Kidney (tissue), 14 donors: ENCODE measurements around the gene RPS21. TPM values are rescaled to one million over a fixed set of nuclear protein-coding genes. Genes with fewer than 3 reads are reported as not detected.

Experiments used
- DNase-seq, 5 donors: peaks; one replicate each; pipeline ENCODE4 v3.0.0-alpha.2; 2013 to 2020
- FAIRE-seq: peaks from 2 replicates; lab custom pipeline; 2012; peaks lifted over from hg19 to GRCh38; lab: Jason Lieb, UNC
- H3K27ac ChIP-seq, 2 donors: one replicate each; pipeline ENCODE4 v1.7.0; 2013; ENCODE audit warnings: low read depth in 2 of 2, low read length in 2 of 2, inconsistent platforms in 1 of 2
- H3K27me3 ChIP-seq: one replicate; pipeline ENCODE4 v1.7.1; 2013; ENCODE audit warnings: low read length, inconsistent platforms; ENCODE audit not compliant: control insufficient read depth, insufficient read depth
- H3K36me3 ChIP-seq, 3 donors: one replicate each; pipeline versions ENCODE4 v1.7.0 to v1.7.1; 2013; ENCODE audit warnings: low read length in 3 of 3, control low read depth in 1 of 3, inconsistent platforms in 1 of 3; ENCODE audit not compliant: insufficient read depth in 3 of 3, control insufficient read depth in 2 of 3
- H3K4me1 ChIP-seq, 3 donors: one replicate each; pipeline versions ENCODE4 v1.7.0 to v1.7.1; 2013; ENCODE audit warnings: low read length in 3 of 3, inconsistent platforms in 1 of 3, low read depth in 1 of 3; ENCODE audit not compliant: control insufficient read depth in 2 of 3, insufficient read depth in 2 of 3
- H3K4me3 ChIP-seq, 3 donors: one replicate each; pipeline versions ENCODE4 v1.7.0 to v1.8.1; 2013; ENCODE audit warnings: low read length in 3 of 3, control low read depth in 1 of 3, inconsistent platforms in 1 of 3
- H3K9ac ChIP-seq, 3 donors: one replicate each; pipeline versions ENCODE4 v1.7.0 to v1.7.1; 2013; ENCODE audit warnings: low read length in 3 of 3, control low read depth in 1 of 3, inconsistent platforms in 1 of 3
- H3K9me3 ChIP-seq, 3 donors: one replicate each; pipeline versions ENCODE4 v1.7.0 to v1.7.1; 2013; ENCODE audit warnings: low read length in 3 of 3, control low read depth in 1 of 3, inconsistent platforms in 1 of 3; ENCODE audit not compliant: control insufficient read depth in 2 of 3, insufficient read depth in 1 of 3
- CTCF ChIP-seq: IDR thresholded peaks from 3 replicates; pipeline ENCODE4 v1.5.1; 2012; ENCODE audit warnings: mild to moderate bottlenecking, moderate library complexity, borderline replicate concordance; ENCODE audit not compliant: insufficient read depth; ENCODE audit errors: extremely low read depth
- intact Hi-C: fragments of 100-400 bp; cut with DNase I; formaldehyde crosslinking; loops from one replicate; pipeline ENCODE4 v1.11.1; 2022
- polyA plus RNA-seq: library from polyadenylated mRNA; stranded (reverse); fragments of 350-450 nt; fragmentation: Illumina TruSeq; extraction: RNeasy Lipid Tissue Mini Kit (QIAGEN cat#74804); gene quantifications from one replicate; pipeline ENCODE4 v1.2.3, GENCODE V29; 2014; ENCODE audit warnings: low read depth, low replicate concordance; ENCODE audit not compliant: insufficient read depth
- total RNA-seq: library from RNA; stranded (reverse); fragmentation: NEBNext Ultra II Directional; extraction: Animal tissue kit (Norgen Biotek cat#: 25700); gene quantifications from one replicate; pipeline ENCODE4 v1.2.1, GENCODE V29; 2021
- donor health status: control.
- donor health status: control.
- donor health status: control.
- donor health status: control.
- donor health status: control.
- donor health status: DM: yes; HTN: yes; CAD: no.
- donor health status: Normal renal cell carcinoma (clear cell type).

Gene RPS21
- total and polyA plus RNA-seq, 2 donors from 2014 or later = 1,221 to 2,336 TPM

GRCh38 chr20:62367633-62368391 lies 19.1 kb upstream of the RPS21 start:
- Histone ChIP-seq H3K9me3 (no peaks in the 10 kb centered on the region), H3K36me3 (no peaks in the 10 kb centered on the region), H3K27ac (peak overlapping the region; percentile 78 to 80), H3K4me1 (peaks cover 0 to 61% (median 36%) of the 10 kb centered on the region in 3 donors), H3K9ac (peak overlapping the region in 1 of 3 donors; percentile 7), H3K4me3 (peak overlapping the region in 2 of 3 donors; percentile 18 to 44), H3K27me3 (no peaks in the 10 kb centered on the region)
- no peak for TF ChIP-seq CTCF
- intact Hi-C loops = no loop called here
- FAIRE-seq = no peak
- DNase-seq = peak in 3 of 5 donors; percentile 50 to 88 (median 83)

GRCh38 chr20:62368392-62368975 lies 18.4 kb upstream of the RPS21 start:
- Histone ChIP-seq H3K4me3 (peak overlapping the region in 1 of 3 donors; percentile 44), H3K9me3 (no peaks in the 10 kb centered on the region), H3K36me3 (no peaks in the 10 kb centered on the region), H3K27me3 (no peaks in the 10 kb centered on the region), H3K4me1 (peaks cover 0 to 54% (median 36%) of the 10 kb centered on the region in 3 donors), H3K9ac (no peak overlapping the region), H3K27ac (peak overlapping the region; percentile 67 to 81)
- DNase-seq (peak in 4 of 5 donors; percentile 78 to 93 (median 80)), FAIRE-seq (no peak)
- intact Hi-C loops = no loop called here
- no peak for TF ChIP-seq CTCF

- Histone ChIP-seq H3K36me3 (no peaks in the 10 kb centered on the region), H3K4me1 (peaks cover 0 to 50% (median 32%) of the 10 kb centered on the region in 3 donors), H3K9me3 (no peaks in the 10 kb centered on the region), H3K27me3 (no peaks in the 10 kb centered on the region), H3K4me3 (peak overlapping the region in 1 of 3 donors; percentile 39), H3K27ac (peak overlapping the region; percentile 67 to 81), H3K9ac (peak overlapping the region in 1 of 3 donors; percentile 40)
- intact Hi-C loops = no loop called here
- peak in 4 of 5 donors; percentile 84 to 91 (median 84) for DNase-seq
- FAIRE-seq = no peak
- TF ChIP-seq CTCF = peak; percentile 28
These were observed 17.7 kb upstream of the RPS21 start for GRCh38 chr20:62368976-62369814.
